H7 (cell line): Measurements from ENCODE around the gene TYW5. TPM values are rescaled to one million over a fixed set of nuclear protein-coding genes. Genes with fewer than 3 reads are reported as not detected.

ENCODE experiments used
- DNase-seq: peaks from one replicate; pipeline ENCODE4 v3.0.0; 2012
- H3K27me3 ChIP-seq: 2 replicates; pipeline ENCODE4 v1.6.0; 2011; ENCODE audit warnings: mild to moderate bottlenecking, low read length; ENCODE audit not compliant: control insufficient read depth, insufficient read depth
- H3K36me3 ChIP-seq: replicated peaks from 2 replicates; pipeline ENCODE4 v1.5.1; 2011; ENCODE audit warnings: low read length; ENCODE audit not compliant: control insufficient read depth, insufficient read depth
- H3K4me3 ChIP-seq: 2 replicates; pipeline ENCODE4 v1.5.1; 2011; ENCODE audit warnings: low read depth, mild to moderate bottlenecking, control low read depth, low read length, moderate library complexity; ENCODE audit not compliant: insufficient read depth
- total RNA-seq: library from RNA; depleted of rRNA; stranded (reverse); fragments of >200 nt; shearing (Covaris generic); gene quantifications from 2 replicates; pipeline ENCODE4 v1.2.3, GENCODE V29; 2014

Gene TYW5
- total RNA-seq, 1 experiment from 2014 or later = 10.3 TPM

GRCh38 chr2:199951023-199951422 lies 4.3 kb downstream of the TYW5 start:
- Histone ChIP-seq H3K27me3 (no peaks in the 10 kb centered on the region), H3K36me3 (peaks cover 4% of the 10 kb centered on the region), H3K4me3 (no peak overlapping the region)
- DNase-seq = no peak

GRCh38 chr2:199950396-199950795 lies 4.9 kb downstream of the TYW5 start:
- Histone ChIP-seq H3K36me3 (peaks cover 4% of the 10 kb centered on the region), H3K4me3 (no peak overlapping the region), H3K27me3 (no peaks in the 10 kb centered on the region)
- no peak for DNase-seq

GRCh38 chr2:199946836-199947235 lies 8.5 kb downstream of the TYW5 start:
- peaks cover 7% of the 10 kb centered on the region for H3K36me3 ChIP-seq
- no peak overlapping the region for H3K4me3 ChIP-seq
- DNase-seq = no peak
- no peaks in the 10 kb centered on the region for H3K27me3 ChIP-seq

GRCh38 chr2:199946196-199946595 lies 9.1 kb downstream of the TYW5 start:
- Histone ChIP-seq H3K36me3 (peaks cover 7% of the 10 kb centered on the region), H3K4me3 (no peak overlapping the region), H3K27me3 (no peaks in the 10 kb centered on the region)
- DNase-seq = no peak

DNA sequence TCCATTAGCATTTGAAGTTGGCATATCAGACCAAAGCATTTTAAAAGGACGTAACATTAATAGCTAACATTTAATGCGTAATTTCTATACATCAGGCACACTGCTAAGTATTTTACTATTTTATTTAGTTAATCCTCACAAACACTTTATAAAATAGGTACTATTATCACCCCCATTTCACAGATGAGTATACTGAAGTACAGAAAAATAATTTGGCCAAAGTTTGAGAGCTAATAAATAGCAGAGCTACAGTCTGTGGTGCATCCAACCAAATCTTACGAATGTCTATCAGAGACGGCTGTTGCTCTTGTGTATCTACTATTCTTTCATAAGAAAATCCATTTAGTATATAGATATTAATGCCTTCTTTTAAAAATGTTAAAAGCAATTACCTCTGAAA lies 11.9 kb downstream of the TYW5 start:
- DNase-seq = no peak
- Histone ChIP-seq H3K4me3 (no peak overlapping the region), H3K36me3 (peaks cover 8% of the 10 kb centered on the region)

GRCh38 chr2:199940373-199940772 lies 14.9 kb downstream of the TYW5 start:
- peaks cover 5% of the 10 kb centered on the region for H3K36me3 ChIP-seq
- no peak for DNase-seq
- no peaks in the 10 kb centered on the region for H3K27me3 ChIP-seq
- H3K4me3 ChIP-seq = no peak overlapping the region

More for the DNA sequence above, 11.9 kb downstream of the TYW5 start:
- H3K27me3 ChIP-seq = no peaks in the 10 kb centered on the region

DNA sequence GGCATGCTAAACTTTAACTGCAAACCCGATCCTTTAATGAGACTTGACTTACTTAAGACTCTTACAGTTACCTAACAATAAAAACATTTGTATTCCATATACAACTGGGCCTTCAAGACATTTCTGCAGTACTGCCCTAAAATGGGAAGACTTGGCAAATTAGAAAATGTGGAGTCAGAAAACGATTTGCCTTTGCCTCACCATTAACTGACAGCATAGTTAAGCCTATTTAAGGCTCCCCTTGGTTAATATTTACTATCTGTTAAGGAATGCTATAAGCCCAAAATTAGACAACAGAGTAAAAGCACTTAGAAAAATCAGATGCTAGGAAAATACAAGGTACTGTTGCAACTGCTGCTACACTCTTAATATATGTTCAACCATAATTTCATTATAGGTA lies 18.7 kb downstream of the TYW5 start:
- Histone ChIP-seq H3K27me3 (no peaks in the 10 kb centered on the region), H3K4me3 (no peak overlapping the region), H3K36me3 (peaks cover 10% of the 10 kb centered on the region)
- DNase-seq = no peak

DNA sequence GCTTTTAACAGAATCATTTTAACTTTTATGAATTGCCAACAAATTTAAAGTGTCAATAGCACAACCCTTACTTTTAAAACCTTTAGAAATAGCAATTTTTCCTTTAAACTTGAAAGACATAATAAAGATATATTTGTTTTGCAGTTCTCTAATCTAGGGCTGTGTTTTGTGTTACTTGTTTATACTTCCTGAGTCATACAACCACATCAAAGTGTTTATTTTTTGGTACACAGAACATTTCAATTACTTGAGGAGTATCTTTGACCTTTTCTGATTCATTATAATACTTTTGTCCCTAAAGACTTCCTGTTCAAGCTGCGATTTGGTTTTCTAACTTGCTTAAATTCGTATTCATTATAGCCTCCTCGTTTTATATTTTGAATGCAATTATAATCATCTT lies 21.8 kb downstream of the TYW5 start:
- Histone ChIP-seq H3K4me3 (no peak overlapping the region), H3K36me3 (peaks cover 8% of the 10 kb centered on the region), H3K27me3 (no peaks in the 10 kb centered on the region)
- DNase-seq = no peak

DNA sequence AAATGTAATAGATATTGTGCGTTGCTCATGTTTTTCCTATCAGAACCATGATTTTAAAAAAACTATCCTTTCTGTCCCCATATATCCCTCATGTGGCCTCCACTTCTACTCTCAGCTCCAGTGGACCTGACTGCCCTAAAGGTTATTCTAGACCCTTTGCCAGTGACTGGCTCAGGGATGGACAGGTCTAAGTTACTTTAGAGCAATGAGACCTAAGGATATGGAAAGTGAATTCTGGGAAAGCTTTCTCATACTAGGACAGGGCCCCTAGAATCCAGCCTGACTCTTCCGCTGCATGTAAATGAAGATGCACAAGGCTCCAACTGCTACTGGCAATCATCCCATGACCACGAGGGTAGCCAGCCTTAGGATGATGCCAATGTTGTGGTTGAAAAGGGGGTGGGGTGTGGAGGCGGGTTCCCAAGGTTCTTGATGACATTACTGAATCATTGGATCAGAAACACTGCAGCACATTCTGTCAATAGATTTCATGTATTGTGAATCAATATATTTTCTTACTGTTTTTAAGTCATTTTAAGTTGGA lies 22.9 kb downstream of the TYW5 start:
- peaks cover 8% of the 10 kb centered on the region for H3K36me3 ChIP-seq
- no peaks in the 10 kb centered on the region for H3K27me3 ChIP-seq
- no peak for DNase-seq
- H3K4me3 ChIP-seq = no peak overlapping the region

- no peak overlapping the region for H3K4me3 ChIP-seq
- H3K27me3 ChIP-seq = no peaks in the 10 kb centered on the region
- no peak for DNase-seq
- peaks cover 10% of the 10 kb centered on the region for H3K36me3 ChIP-seq
These were observed 26.0 kb downstream of the TYW5 start for GRCh38 chr2:199929262-199929661.

- Histone ChIP-seq H3K4me3 (no peak overlapping the region), H3K27me3 (no peaks in the 10 kb centered on the region), H3K36me3 (peaks cover 10% of the 10 kb centered on the region)
- DNase-seq = no peak
These were observed 26.7 kb downstream of the TYW5 start for GRCh38 chr2:199928626-199929025.

GRCh38 chr2:199928226-199928625 lies 27.1 kb downstream of the TYW5 start:
- no peak for DNase-seq
- Histone ChIP-seq H3K27me3 (no peaks in the 10 kb centered on the region), H3K4me3 (no peak overlapping the region), H3K36me3 (peaks cover 10% of the 10 kb centered on the region)

GRCh38 chr2:199926806-199927205 lies 28.5 kb downstream of the TYW5 start:
- H3K4me3 ChIP-seq = no peak overlapping the region
- H3K36me3 ChIP-seq = peaks cover 5% of the 10 kb centered on the region
- DNase-seq = no peak
- no peaks in the 10 kb centered on the region for H3K27me3 ChIP-seq

DNA sequence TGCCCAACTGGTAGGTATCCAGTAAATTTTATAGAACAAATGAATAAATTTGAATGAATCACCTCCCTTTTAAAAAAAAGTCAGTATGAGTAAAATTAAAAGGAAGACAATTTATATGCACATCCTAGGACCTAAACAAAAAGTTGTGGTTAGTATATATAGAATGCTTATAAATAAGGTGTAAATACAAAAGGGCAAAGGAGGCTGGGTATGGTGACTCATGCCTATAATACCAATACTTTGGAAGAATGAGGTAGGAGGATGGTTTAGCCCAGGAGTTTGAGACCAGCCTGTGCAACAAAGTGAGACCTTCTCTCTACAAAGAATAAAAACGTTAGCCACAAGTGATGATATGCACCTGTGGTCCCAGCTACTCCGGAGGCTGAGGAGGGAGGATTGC lies 31.4 kb downstream of the TYW5 start:
- peaks cover 5% of the 10 kb centered on the region for H3K36me3 ChIP-seq
- no peak for DNase-seq
- H3K27me3 ChIP-seq = no peaks in the 10 kb centered on the region
- no peak overlapping the region for H3K4me3 ChIP-seq

- H3K27me3 ChIP-seq = no peaks in the 10 kb centered on the region
- no peak for DNase-seq
- H3K4me3 ChIP-seq = no peak overlapping the region
- peaks cover 5% of the 10 kb centered on the region for H3K36me3 ChIP-seq
These were observed 32.4 kb downstream of the TYW5 start for GRCh38 chr2:199922856-199923255.

GRCh38 chr2:199916980-199917379 lies 38.3 kb downstream of the TYW5 start:
- peaks cover 15% of the 10 kb centered on the region for H3K36me3 ChIP-seq

More at GRCh38 chr2:199916980-199917379, 38.3 kb downstream of the TYW5 start:
- no peak for DNase-seq
- Histone ChIP-seq H3K27me3 (no peaks in the 10 kb centered on the region), H3K4me3 (no peak overlapping the region)
